Measurements from ENCODE around the gene PLSCR4.

PLSCR4 gene

DNA sequence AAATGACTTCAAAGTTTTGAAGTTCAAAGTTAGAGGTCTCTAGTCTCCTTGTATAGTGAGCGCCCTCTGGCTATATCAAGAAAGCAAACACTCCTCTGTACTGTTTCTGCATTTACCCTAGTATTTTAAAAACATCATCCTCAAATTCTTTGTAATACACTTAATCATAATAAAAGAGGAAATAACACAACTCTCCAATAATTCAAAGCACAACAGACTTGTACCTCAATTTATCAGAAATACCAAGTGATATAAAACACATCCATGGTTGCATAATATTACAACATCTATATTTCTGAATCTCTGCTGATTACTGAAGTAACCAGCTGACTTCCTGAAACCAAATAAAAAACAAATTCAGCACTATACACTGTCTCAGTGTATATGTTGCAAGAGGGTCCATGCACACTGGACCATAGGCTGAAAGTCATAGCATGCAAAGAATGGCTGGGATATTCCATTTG is 102.4 kb downstream of the PLSCR4 start:
- in situ Hi-C loops (cut with MboI; ENCODE audit: low sequenced_read_pairs, unreplicated experiment): no loop called here
- no peak for DNase-seq (ENCODE audit: low spot score)
- TF ChIP-seq, protein P1, sequence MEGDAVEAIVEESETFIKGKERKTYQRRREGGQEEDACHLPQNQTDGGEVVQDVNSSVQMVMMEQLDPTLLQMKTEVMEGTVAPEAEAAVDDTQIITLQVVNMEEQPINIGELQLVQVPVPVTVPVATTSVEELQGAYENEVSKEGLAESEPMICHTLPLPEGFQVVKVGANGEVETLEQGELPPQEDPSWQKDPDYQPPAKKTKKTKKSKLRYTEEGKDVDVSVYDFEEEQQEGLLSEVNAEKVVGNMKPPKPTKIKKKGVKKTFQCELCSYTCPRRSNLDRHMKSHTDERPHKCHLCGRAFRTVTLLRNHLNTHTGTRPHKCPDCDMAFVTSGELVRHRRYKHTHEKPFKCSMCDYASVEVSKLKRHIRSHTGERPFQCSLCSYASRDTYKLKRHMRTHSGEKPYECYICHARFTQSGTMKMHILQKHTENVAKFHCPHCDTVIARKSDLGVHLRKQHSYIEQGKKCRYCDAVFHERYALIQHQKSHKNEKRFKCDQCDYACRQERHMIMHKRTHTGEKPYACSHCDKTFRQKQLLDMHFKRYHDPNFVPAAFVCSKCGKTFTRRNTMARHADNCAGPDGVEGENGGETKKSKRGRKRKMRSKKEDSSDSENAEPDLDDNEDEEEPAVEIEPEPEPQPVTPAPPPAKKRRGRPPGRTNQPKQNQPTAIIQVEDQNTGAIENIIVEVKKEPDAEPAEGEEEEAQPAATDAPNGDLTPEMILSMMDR (IDR thresholded peaks at IDR 0.05; ENCODE audit: borderline replicate concordance, control extremely low read depth, extremely low read depth, insufficient read depth, missing control alignments): no peak

DNA sequence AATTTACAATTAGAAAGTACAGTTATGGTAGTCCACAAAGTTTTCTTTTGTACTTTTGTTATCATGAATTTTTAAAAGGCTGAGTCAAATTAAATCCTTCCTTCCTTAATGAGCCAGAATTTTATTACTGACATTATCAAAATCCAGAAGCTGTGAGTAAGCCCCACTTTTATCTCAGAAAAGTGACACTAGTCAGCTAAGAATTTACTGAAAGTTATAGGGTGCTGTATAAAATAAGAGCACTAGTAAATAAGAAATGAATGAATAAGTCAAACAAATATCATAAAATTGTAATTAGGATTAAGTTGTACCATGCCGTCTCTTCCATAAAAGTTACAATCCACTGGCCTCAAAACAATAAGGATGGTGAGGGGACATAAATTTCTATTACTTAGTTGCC is 105.3 kb downstream of the PLSCR4 start:
- no peak for DNase-seq (ENCODE audit: low spot score)
- TF ChIP-seq, protein P1 (IDR thresholded peaks at IDR 0.05; ENCODE audit: borderline replicate concordance, control extremely low read depth, extremely low read depth, insufficient read depth, missing control alignments): no peak
- in situ Hi-C loops (cut with MboI; ENCODE audit: low sequenced_read_pairs, unreplicated experiment): no loop called here

DNA sequence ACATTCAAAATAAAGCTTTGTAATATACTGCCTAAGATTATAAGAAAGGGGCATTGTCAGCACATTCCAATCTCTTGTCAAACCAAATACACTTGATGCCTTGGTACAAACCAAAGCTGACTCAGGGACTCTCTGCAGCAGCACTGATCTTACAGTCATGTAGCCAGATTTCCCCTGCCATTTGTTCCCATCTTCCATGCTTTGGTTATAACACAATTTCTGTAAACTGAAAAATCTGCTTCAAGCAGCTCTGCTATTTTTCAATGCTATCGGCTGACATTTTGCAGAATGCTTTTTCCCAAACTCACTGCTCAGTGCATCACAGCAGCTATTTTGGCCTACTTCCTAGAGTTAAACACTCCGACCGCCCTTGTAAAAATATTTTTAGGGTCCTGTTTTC is 108.1 kb downstream of the PLSCR4 start:
- in situ Hi-C loops (cut with MboI; ENCODE audit: low sequenced_read_pairs, unreplicated experiment): no loop called here
- TF ChIP-seq, protein P1 (IDR thresholded peaks at IDR 0.05; ENCODE audit: borderline replicate concordance, control extremely low read depth, extremely low read depth, insufficient read depth, missing control alignments): no peak
- no peak for DNase-seq (ENCODE audit: low spot score)
